ENCODE data around the gene KSR2.

Gene KSR2

DNA sequence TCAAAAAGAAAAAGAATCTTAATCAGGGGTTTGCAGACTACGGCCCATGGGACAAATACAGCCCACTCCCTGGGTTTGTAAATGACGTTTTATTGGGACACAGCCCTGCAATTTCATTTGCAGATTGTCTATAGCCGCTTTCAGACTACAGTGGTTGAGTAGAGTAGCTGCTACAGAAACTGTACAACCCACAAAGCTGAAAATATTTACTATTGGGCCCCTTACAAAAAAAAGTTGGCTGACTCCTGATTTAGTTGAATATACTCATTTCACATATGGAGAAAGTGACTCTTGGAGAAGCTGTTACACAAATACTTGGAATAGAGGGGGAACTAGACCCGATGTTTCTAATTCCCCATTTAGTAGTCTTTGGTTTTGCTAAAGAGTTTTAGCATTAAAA is 444.8 kb downstream of the KSR2 start:
- FAIRE-seq, result no peak
- DNase-seq (ENCODE audit: extremely low spot score, insufficient read length, low read depth), result no peak

DNA sequence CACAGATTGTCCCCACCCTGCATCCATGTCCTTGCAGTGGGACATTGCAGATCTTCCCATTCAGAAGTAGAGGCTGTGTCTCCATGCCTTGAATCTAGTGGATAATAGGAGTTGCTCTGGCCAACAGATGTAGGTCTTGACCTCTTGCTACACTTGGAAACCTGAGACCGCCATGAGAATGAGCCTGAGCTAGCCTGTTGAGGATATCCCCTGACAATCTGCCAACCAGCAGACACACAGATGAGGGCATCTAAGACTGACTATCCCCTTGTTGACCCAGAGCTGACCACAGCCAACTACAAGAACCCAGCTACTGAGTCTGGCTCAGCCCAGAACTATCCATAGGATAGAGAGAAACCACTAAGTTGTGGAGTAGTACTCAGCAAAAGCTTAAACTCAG is 446.2 kb downstream of the KSR2 start:
- DNase-seq (ENCODE audit: extremely low spot score, insufficient read length, low read depth) (no peak), FAIRE-seq (no peak)

DNA sequence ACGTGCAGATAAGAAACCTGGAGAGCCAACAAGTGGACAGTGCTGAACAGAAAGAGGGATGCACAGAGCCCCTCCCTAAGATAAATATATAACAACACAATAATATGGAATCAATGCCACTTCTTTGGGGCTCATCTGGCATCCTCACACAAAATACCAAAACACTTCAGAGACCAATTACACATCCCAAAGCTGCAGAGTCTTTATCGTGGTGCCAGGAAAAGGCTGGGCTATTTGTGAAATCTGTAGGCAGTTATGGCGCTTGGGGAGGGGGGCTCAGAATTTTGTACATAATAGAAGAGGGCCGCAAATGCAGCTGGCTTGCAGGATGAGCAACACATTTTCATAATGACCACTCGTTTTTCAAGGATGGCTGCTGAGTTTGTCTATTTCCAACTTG is 446.9 kb downstream of the KSR2 start:
- FAIRE-seq, result no peak
- DNase-seq (ENCODE audit: extremely low spot score, insufficient read length, low read depth), result no peak

DNA sequence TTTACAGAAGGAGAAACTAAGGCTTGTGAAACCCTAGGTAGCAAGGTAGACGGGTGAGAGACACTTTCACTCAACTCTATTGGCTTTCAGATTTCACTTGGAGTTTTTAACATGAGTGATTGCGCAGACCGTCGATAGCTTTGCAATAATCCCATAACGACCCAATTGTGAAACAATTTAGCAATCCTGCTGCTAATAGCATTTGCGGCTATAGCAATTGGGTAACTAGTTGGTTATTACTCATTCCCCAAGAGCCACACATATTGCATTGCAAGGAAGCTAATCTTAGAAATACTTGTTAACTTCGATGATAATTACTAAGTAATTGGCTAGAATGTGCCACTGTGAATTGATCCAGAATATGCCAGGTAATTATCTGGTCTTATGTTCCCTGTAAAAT is 447.4 kb downstream of the KSR2 start:
- no peak for DNase-seq (ENCODE audit: extremely low spot score, insufficient read length, low read depth)
- no peak for FAIRE-seq

DNA sequence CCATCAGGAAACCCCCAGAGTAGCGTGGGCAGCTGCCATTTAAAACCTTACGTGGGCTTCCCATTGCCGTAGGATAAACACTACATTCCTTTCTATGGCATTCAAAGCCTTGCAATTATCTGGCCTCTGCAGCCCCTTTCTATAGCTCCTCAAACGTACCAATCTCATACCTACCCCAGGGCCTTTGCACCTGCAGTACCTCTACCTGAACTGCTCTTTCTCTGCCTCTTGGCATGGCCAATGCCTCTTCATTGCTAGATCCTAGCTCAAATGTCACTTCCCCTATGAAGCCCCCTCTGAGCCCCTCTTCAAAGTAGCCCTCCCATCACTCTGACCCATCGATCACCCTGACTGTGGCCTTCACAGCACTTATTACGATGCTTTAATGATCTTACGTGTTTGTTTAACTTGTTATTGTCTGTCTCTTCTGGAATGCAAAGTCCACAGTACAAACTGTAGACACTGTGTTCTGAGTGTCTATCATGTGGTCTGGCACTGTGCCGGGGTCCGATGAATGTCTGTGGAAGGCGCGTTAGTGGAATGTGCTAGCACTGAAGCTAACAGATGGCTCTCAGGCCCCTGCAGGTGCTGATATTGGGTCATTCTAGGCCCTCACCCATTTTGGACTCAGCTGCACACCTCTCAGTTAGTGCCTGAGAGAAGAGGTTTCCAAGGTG is 450.1 kb downstream of the KSR2 start:
- DNase-seq (ENCODE audit: extremely low spot score, insufficient read length, low read depth) (no peak), FAIRE-seq (no peak)

DNA sequence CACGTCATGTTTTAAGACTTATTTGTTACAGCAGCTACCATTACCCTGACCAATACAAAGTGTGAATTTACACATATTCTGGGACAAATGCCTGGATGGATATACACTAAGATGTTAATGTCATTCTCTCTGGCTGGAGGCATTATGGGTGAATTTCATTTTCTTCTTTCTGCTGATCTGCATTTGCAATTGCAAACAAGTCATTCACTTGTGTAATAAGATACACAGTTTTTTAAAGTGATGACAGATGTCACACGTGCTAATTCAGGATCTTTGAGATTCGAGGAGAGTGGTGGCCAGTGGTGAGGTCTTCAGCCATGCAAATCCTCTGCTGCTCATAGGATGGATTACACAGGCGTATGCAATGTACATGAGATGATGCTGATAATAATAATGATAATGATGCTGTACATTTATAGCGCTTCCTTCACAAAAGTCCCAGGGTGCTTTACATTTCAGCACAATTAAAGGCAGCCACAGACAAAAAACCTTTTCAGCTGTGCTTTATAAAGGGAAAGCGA is 451.5 kb downstream of the KSR2 start:
- FAIRE-seq (no peak), DNase-seq (ENCODE audit: extremely low spot score, insufficient read length, low read depth) (no peak)

DNA sequence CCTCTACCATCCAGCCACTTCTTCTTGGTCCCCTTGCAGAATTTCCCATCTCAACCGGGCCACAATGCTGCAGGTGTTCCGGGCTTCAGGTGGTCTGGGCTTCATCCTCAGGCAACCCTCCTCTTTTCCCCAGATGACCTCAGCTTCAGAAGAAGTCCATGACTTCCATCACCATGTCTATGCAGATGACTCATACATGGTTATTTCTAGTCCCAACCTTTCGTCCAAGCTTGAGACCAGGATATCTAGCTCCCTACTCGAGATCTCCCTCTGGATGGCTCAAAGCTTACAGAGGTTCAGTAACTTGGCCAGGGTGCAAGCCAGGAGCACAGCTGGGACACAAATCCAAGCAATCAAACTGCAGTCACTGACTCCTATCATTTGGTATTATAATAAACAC is 452.8 kb downstream of the KSR2 start:
- no peak for FAIRE-seq
- no peak for DNase-seq (ENCODE audit: extremely low spot score, insufficient read length, low read depth)

DNA sequence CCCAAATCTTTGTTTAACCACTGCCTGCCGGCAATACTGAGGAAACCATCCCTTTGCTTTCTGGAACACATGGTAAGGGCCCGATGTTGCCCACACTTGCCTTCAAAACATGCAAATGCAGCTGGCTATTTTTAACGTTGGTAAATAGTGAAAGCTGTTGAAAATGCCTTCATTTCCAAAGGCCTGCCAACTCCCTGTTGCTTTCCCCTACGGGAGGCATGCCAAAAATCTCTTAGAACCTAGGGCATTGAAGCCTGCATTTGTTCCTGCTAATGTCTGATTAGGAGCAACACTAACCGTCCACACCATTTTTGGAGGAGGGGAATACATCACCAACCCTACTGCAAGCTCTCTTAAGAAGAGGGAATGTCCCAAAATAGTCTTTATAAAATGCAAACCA is 454.8 kb downstream of the KSR2 start:
- no peak for FAIRE-seq
- no peak for DNase-seq (ENCODE audit: extremely low spot score, insufficient read length, low read depth)

DNA sequence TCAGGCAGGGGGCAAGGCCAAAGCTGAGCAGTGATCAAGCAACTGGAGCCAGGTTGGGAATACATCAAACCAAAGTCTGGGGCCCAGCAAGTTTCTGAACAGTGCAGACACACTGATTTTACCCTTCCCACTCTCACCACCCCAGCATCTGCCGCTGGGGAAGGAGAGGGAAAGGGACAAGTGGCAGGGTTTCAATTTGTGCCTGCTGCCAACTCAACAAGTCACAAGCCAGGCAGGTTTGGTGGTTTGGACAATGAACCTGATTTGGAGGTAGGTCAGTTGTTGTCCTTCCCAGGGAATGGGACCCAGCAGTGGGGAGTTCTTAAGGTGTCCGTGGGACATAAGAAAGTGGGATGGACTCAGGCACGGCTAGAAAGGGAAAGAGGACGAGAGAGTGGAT is 455.4 kb downstream of the KSR2 start:
- FAIRE-seq (no peak), DNase-seq (ENCODE audit: extremely low spot score, insufficient read length, low read depth) (no peak)

DNA sequence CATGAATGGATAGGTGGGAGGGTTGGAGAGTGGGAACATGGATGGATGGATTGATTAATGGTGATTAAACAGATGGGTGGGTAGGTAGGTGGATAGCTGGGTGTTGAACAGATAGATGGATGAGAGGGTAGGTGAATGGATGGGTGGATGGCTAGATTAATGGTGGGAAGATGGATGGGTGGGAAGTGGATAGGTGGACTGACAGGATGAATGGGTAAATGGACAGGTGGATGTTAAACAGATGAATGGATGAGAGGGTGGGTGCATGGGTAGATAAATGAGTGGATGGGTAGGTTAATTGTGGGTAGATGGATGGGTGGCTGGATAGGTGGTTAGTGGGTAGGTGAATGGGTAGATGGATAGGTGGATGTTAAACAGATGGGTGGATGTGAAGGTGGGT is 460.3 kb downstream of the KSR2 start:
- FAIRE-seq (no peak), DNase-seq (ENCODE audit: extremely low spot score, insufficient read length, low read depth) (no peak)

DNA sequence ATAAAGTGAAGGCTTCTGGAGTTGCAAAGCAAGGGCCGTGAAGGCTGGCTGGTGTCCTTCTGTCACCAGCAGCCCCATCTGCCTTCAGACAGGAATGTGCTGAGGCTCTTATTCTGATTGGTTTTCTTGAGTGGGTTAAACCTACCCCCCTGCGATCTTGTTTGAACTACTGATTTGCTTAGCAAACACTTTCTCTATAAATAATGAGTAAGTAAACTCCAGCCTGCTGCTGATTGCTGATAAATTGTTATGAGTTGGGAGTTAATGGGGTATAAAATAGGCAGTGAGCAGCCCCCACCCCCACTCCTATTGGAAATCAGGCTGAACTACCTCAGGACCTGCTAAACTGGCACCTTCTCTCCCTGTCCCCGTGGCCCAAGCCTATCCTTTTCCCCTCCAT is 461.2 kb downstream of the KSR2 start:
- DNase-seq (ENCODE audit: extremely low spot score, insufficient read length, low read depth) (no peak), FAIRE-seq (no peak)

DNA sequence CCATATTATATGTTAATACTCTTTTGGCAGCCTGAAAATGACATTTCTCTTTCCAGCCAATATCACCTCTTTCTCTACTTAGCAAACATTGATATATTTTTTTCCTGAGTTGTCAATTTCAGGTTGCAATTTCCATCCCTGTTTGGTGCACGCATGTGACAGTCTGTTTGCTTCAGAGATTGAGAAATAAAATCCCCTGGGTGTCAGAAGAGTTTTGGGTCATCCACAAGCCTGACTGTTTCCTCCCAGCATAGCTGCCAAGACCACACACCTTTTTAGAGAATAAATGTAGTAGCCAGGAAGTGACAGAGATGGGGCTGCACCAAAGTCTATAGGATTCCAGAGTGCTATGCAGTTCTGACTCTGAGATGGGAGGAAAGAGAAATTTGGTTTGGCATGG is 462.5 kb downstream of the KSR2 start:
- FAIRE-seq (no peak), DNase-seq (ENCODE audit: extremely low spot score, insufficient read length, low read depth) (no peak)

DNA sequence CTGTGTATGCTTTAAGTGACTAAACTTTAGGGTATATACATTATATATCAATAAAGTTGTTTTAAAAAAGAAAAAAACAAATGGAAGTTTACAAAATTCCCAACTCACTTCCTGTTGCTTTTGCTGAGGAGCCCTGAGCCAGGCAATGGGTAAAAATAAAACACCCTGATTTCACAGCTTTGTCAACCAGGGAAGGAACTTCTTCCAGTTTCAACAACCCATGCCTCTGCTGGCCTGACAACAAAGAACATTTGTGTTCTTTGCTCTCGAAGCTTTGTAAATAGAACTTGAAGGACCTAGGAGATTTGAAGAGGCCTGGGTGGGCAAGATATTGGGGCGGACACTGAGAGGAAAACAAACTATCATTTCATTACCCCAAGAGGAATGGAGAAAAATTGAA is 466.2 kb downstream of the KSR2 start:
- FAIRE-seq (no peak), DNase-seq (ENCODE audit: extremely low spot score, insufficient read length, low read depth) (no peak)

DNA sequence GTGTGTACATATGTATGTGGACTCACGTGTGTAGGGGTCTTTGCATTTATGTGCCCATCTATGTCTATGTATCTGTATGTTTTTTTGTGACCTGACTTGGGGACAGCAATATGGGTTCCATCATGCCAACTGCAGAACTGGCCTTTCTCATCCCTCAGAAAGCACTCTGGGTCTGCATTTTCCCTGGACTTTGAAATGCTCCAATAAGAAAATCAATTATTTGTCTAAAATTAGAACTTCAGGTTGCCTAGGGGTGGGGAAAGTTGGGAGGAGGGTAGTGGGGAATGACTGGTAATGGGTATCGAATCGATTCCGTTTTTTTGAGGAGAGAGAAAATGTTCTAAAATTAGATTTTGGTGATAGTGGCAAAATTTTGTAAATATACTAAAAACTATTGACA is 466.6 kb downstream of the KSR2 start:
- DNase-seq (ENCODE audit: extremely low spot score, insufficient read length, low read depth), result no peak
- no peak for FAIRE-seq

DNA sequence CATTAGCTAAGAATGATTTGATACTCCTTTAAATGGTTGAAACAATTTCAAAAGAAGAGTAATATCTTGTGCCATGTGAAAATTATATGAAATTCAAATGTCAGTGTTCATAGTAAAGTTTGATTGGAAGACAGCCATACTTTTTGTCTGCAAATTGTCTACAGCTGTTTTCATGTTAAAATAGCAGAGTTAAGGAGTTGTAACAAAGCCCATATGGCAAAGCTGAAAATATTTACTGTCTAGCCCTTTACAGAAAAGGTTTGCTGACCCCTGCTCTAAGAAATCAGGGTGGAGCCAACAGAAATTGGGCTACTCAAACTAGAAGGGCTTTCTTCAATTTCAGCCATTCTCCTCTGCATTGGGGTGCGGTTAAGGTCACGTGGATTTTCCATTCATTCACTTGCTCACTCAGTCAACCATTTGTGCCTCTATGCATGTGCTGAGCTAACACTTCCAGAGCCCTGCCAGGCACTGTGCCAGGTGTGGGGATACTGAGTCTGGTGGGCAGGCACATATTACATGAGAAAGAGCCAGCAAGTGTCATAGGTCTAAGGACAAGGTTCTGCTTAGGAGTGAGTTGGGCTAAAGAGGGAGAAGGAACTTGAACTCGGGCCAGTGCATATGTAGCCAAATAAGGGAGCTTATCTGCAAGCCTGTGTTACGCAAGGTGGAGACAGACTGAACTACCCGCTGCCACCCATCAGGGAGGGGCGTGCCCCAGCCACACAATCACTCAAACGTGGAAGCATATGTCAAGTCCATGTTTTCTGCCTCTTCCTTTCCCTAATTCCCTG is 467.5 kb downstream of the KSR2 start:
- FAIRE-seq (no peak), DNase-seq (ENCODE audit: extremely low spot score, insufficient read length, low read depth) (no peak)

DNA sequence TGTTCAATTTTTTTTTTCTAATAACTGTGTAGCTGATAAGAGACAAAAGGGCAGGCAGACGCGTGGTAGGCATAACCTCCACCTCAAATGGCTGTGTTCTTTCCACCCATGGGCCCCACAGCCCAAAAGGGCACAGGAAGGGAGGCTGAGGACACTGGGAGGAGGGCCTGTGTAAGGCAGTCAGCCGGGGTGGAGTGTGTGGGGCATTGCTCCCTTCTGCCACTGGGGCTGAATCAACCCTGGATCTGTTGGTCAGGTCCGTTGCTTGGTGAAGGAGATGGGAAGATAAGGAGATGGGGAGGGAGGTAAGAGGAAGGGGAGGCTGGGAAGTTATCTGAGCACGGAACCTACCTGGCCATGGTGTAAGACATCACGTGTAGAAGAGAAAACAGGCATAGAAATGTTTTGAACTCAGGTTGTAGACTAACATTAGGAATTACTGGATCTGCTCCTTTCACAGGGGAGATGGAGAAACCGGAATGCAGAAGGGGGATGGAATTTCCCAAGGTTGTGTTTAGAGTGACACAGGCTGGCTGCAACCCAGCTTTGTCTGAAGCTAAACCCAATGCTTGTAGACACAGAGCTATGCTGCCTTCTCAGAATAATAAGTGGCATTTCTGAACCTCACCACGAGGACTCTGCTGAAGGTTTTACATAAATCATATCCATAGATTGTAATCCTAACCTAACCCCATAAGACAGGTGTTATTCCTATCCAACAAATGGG is 468.9 kb downstream of the KSR2 start:
- DNase-seq (ENCODE audit: extremely low spot score, insufficient read length, low read depth) (no peak), FAIRE-seq (no peak)

DNA sequence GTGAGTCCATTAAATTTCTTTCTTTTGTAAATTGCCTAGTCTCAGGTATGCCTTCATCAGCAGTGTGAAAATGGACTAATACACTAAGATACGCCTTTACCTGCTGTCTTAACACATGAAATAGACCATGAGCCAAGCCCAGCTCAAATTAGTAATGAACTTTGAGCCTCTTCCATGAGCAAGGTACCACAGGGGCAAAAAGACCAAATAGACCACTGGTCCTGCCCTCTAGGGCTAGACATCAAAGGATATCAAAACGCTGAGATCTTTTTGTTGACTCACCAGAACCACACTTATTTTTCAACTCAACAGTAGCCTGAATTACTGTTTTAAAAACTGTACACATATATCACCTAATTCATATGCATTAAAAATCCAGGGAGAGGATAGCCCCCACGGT is 469.9 kb downstream of the KSR2 start:
- FAIRE-seq, result no peak
- no peak for DNase-seq (ENCODE audit: extremely low spot score, insufficient read length, low read depth)

DNA sequence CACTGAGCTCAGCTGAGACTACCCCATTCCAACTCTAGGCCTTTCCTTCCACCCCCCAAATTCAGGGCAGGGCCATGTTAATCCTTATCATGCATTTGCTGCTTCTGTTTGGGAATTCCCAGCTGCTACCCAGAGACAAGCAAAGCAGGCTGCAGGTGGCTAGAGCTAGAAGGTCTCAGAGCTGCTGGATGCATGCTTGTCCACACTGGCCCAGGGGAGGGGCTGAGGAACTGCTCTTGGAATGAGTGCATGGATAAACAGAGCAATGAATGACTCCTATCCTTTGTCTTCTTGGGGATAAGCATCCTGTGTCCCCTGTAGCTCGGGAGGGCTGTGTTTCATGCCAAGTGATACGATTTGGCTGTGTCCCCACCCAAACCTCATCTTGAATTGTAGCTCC is 470.5 kb downstream of the KSR2 start:
- FAIRE-seq (no peak), DNase-seq (ENCODE audit: extremely low spot score, insufficient read length, low read depth) (no peak)

DNA sequence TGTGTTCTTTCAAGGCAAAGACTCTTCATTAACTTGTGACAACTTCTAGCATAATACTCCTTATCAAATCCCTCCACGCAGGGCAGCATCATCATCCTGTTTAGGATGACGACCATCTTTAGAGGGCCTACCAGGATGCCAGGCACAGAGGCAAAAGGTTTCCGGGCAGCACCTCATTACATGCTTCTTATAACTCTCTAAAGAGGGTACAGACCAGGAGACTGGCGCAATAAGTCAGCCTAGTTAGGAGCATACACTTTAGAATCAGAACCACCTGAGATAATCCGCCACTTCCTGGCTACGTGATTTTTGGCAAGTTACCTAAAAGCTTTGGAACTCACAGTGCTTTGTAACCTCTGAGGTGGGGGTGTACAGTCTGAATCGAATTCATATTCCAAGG is 471.4 kb downstream of the KSR2 start:
- FAIRE-seq, result no peak
- no peak for DNase-seq (ENCODE audit: extremely low spot score, insufficient read length, low read depth)

DNA sequence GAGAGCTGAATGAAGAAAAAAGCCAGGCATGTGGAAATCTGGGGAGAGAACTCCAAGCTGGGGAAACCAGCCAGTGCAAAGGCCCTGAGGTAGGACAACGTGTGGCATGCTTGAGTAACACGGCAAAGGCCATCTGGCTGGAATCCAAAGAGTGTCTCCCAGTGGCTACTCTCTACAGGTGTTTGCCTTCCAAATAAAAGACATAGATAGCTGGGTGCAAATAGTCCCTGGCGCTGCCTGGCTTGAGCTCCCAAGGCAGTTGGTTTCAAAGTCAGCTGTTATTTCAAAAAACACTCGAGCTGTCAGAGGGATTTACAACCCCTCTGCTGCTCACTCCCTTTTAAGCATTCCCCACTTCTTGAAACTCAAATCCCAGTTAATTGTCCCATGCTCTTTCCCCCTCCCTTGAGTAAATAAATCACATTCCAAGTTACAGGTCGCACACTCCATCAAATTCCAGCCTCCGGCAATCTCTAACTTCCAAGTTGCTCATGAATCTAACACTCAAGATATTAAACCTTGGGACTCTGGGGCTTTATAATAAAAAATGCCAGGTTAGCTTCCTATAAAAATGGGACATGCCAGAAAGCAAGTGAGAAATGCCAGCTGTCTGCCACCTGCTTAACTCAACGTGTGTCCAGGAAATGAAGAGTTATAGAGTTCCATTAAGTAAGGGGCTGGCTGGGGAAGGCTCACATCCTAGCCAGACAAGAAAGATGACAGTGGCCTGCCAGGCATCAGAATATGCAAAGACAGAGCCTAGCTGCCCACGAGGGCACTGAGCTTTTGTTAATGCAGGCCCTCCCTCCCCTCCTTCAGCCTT is 473.7 kb downstream of the KSR2 start:
- FAIRE-seq (no peak), DNase-seq (ENCODE audit: extremely low spot score, insufficient read length, low read depth) (no peak)

Measured in GM18507 (cell line).